HEK293 (cell line): ENCODE data around the gene OSCP1.

Experiments used
- EGR2 ChIP-seq: fragments of 450-650 bp; formaldehyde crosslinking; IDR thresholded peaks from 2 replicates; pipeline ENCODE4 v1.5.1; 2016; ENCODE audit warnings: low read depth, missing biosample characterization, missing genetic modification characterization
- FEZF1 ChIP-seq: fragments of 450-650 bp; formaldehyde crosslinking; IDR thresholded peaks from 2 replicates; pipeline ENCODE4 v1.5.1; 2016; ENCODE audit warnings: missing biosample characterization, missing genetic modification characterization
- GLI2 ChIP-seq: fragments of 450-650 bp; formaldehyde crosslinking; IDR thresholded peaks from 2 replicates; pipeline ENCODE4; 2017; ENCODE audit warnings: missing biosample characterization, missing genetic modification characterization, low read depth, borderline replicate concordance
- GLIS1 ChIP-seq: fragments of 450-650 bp; formaldehyde crosslinking; IDR thresholded peaks from 2 replicates; pipeline ENCODE4 v1.5.1; 2016; ENCODE audit warnings: missing biosample characterization, missing genetic modification characterization
- HOXA7 ChIP-seq: sonication (generic); formaldehyde crosslinking; IDR thresholded peaks from 2 replicates; pipeline ENCODE4 v1.8.1; 2022; ENCODE audit warnings: missing genetic modification reagents, borderline replicate concordance
- KLF10 ChIP-seq: fragments of 450-650 bp; IDR thresholded peaks from 2 replicates; pipeline ENCODE4 v1.5.1; 2018; ENCODE audit warnings: missing biosample characterization, mild to moderate bottlenecking, missing genetic modification characterization
- PATZ1 ChIP-seq: fragments of 450-650 bp; formaldehyde crosslinking; IDR thresholded peaks from 2 replicates; pipeline ENCODE4 v1.5.1; 2016; ENCODE audit warnings: missing biosample characterization, missing genetic modification characterization
- TSHZ1 ChIP-seq: fragments of 450-650 bp; formaldehyde crosslinking; IDR thresholded peaks from 2 replicates; pipeline ENCODE4 v1.5.1; 2016; ENCODE audit warnings: missing biosample characterization, missing genetic modification characterization, borderline replicate concordance
- WT1 ChIP-seq: fragments of 450-650 bp; formaldehyde crosslinking; IDR thresholded peaks from 2 replicates; pipeline ENCODE4 v1.5.1; 2016; ENCODE audit warnings: missing biosample characterization, missing genetic modification characterization
- ZBTB11 ChIP-seq: fragments of 450-650 bp; formaldehyde crosslinking; conservative IDR thresholded peaks from 2 replicates; pipeline ENCODE4 v1.5.1; 2016; ENCODE audit warnings: low read depth, missing biosample characterization, missing genetic modification characterization
- ZFP41 ChIP-seq: fragments of 450-650 bp; formaldehyde crosslinking; IDR thresholded peaks from 2 replicates; pipeline ENCODE4 v1.5.1; 2016; ENCODE audit warnings: missing biosample characterization, missing genetic modification characterization, borderline replicate concordance
- ZNF132 ChIP-seq: fragments of 450-650 bp; formaldehyde crosslinking; IDR thresholded peaks from 2 replicates; pipeline ENCODE4 v1.5.1; 2017; ENCODE audit warnings: missing biosample characterization, missing genetic modification characterization, borderline replicate concordance
- ZNF223 ChIP-seq: fragments of 450-650 bp; formaldehyde crosslinking; IDR thresholded peaks from 2 replicates; pipeline ENCODE4 v1.5.1; 2016; ENCODE audit warnings: missing biosample characterization, missing genetic modification characterization
- ZNF280C ChIP-seq: fragments of 450-650 bp; formaldehyde crosslinking; IDR thresholded peaks from 2 replicates; pipeline ENCODE4 v1.5.1; 2016; ENCODE audit warnings: missing biosample characterization, missing genetic modification characterization
- ZNF473 ChIP-seq: fragments of 450-650 bp; formaldehyde crosslinking; IDR thresholded peaks from 2 replicates; pipeline ENCODE4 v1.5.1; 2017; ENCODE audit warnings: missing biosample characterization, missing genetic modification characterization
- ZNF48 ChIP-seq: fragments of 450-650 bp; formaldehyde crosslinking; IDR thresholded peaks from 2 replicates; pipeline ENCODE4 v1.5.1; 2016; ENCODE audit warnings: missing biosample characterization, missing genetic modification characterization
- ZNF488 ChIP-seq: fragments of 450-650 bp; formaldehyde crosslinking; IDR thresholded peaks from 2 replicates; pipeline ENCODE4 v1.5.1; 2016; ENCODE audit warnings: missing biosample characterization, missing genetic modification characterization
- ZNF521 ChIP-seq: fragments of 450-650 bp; formaldehyde crosslinking; IDR thresholded peaks from 2 replicates; pipeline ENCODE4 v1.5.1; 2017; ENCODE audit warnings: missing biosample characterization, mild to moderate bottlenecking, missing genetic modification characterization
- ZNF621 ChIP-seq: fragments of 450-650 bp; formaldehyde crosslinking; IDR thresholded peaks from 2 replicates; pipeline ENCODE4 v1.5.1; 2017; ENCODE audit warnings: missing biosample characterization, missing genetic modification characterization
- ZNF639 ChIP-seq: fragments of 450-650 bp; formaldehyde crosslinking; IDR thresholded peaks from 2 replicates; pipeline ENCODE4 v1.5.1; 2016; ENCODE audit warnings: missing biosample characterization, missing genetic modification characterization
- ZNF645 ChIP-seq: fragments of 450-650 bp; formaldehyde crosslinking; IDR thresholded peaks from 2 replicates; pipeline ENCODE4; 2016; ENCODE audit warnings: missing biosample characterization, missing genetic modification characterization
- ZNF658 ChIP-seq: fragments of 450-650 bp; formaldehyde crosslinking; IDR thresholded peaks from 2 replicates; pipeline ENCODE4; 2016; ENCODE audit warnings: missing biosample characterization, missing genetic modification characterization
- ZNF670 ChIP-seq: fragments of 450-650 bp; formaldehyde crosslinking; IDR thresholded peaks from 2 replicates; pipeline ENCODE4 v1.5.1; 2016; ENCODE audit warnings: missing biosample characterization, missing genetic modification characterization, low read depth
- ZSCAN16 ChIP-seq: fragments of 450-650 bp; formaldehyde crosslinking; IDR thresholded peaks from 2 replicates; pipeline ENCODE4 v1.5.1; 2016; ENCODE audit warnings: missing biosample characterization, missing genetic modification characterization

OSCP1 gene

GRCh38 chr1:36464605-36465393 lies 14.5 kb upstream of the OSCP1 start (continued):
- TF ChIP-seq ZNF645 (tag by site-specific recombination) = no peak
- TF ChIP-seq ZSCAN16 = peak; percentile 96
- TF ChIP-seq ZBTB11 (tag by site-specific recombination) = peak; percentile 67
- TF ChIP-seq ZNF488 (tag by site-specific recombination) = no peak
- no peak for TF ChIP-seq WT1
- TF ChIP-seq KLF10 = 0 out of 2 replicates have a peak, but pooled peaks have one; percentile 13
- TF ChIP-seq EGR2 (tag by site-specific recombination) = no peak
- TF ChIP-seq HOXA7 (CRISPR knock-in tag) = no peak
- no peak for TF ChIP-seq ZFP41 (tag by site-specific recombination)
- no peak for TF ChIP-seq ZNF621 (tag by site-specific recombination)
- no peak for TF ChIP-seq TSHZ1
- TF ChIP-seq ZNF132 (tag by site-specific recombination) = no peak
- TF ChIP-seq ZNF521 = no peak
- TF ChIP-seq PATZ1 = peak; percentile 2; the same call in 1 of the 2 replicates
- TF ChIP-seq ZNF639 (tag by site-specific recombination) = no peak
- TF ChIP-seq ZNF223 (tag by site-specific recombination) = no peak
- peak; percentile 65; the same call in 1 of the 2 replicates for TF ChIP-seq FEZF1 (tag by site-specific recombination)
- TF ChIP-seq ZNF658 (tag by site-specific recombination) = no peak
- TF ChIP-seq GLI2 (tag by site-specific recombination) = no peak
- TF ChIP-seq ZNF473 = no peak
- no peak for TF ChIP-seq ZNF670 (tag by site-specific recombination)
- TF ChIP-seq ZNF48 = no peak
- no peak for TF ChIP-seq ZNF280C
- peak; percentile 55; the same call in 1 of the 2 replicates for TF ChIP-seq GLIS1 (tag by site-specific recombination)
